CD8-positive, alpha-beta memory T cell (primary cell): ENCODE results near the gene DNM3. TPM values are rescaled to one million over a fixed set of nuclear protein-coding genes. Genes with fewer than 3 reads are reported as not detected.

Experiments
- CTCF ChIA-PET: fragments of 350-600 bp; sonication (Branson Sonifier 250); formaldehyde crosslinking; loops from one replicate; lab custom pipeline; 2021; ENCODE audit warnings: antibody characterized with exemption; lab: Charles Lee
- POLR2A ChIA-PET: fragments of 350-600 bp; sonication (Branson Sonifier 250); formaldehyde crosslinking; loops from one replicate; lab custom pipeline; 2021; ENCODE audit warnings: antibody characterized with exemption; lab: Charles Lee
- DNase-seq, 5 donors: peaks; one replicate each; pipeline versions ENCODE4 v3.0.0 to v3.0.0-alpha.2; 2020 to 2022; ENCODE audit warnings: mixed read lengths in 1 of 5
- H3K27ac ChIP-seq: one replicate; pipeline ENCODE4 v1.7.0; 2013; ENCODE audit warnings: low read depth, mild to moderate bottlenecking, low read length, moderate library complexity
- H3K27me3 ChIP-seq: 2 replicates; pipeline ENCODE4 v1.7.0; 2013; ENCODE audit warnings: low read length, mild to moderate bottlenecking; ENCODE audit not compliant: insufficient read depth, poor library complexity, severe bottlenecking
- H3K36me3 ChIP-seq: 2 replicates; pipeline ENCODE4 v1.7.0; 2013; ENCODE audit warnings: mild to moderate bottlenecking, low read length, moderate library complexity; ENCODE audit not compliant: insufficient read depth
- H3K4me1 ChIP-seq: 2 replicates; pipeline ENCODE4 v1.7.0; 2013; ENCODE audit warnings: mild to moderate bottlenecking, low read length, moderate library complexity; ENCODE audit not compliant: insufficient read depth
- H3K4me3 ChIP-seq: 2 replicates; pipeline ENCODE4 v1.7.0; 2013; ENCODE audit warnings: mild to moderate bottlenecking, low read length
- H3K9me3 ChIP-seq: 2 replicates; pipeline ENCODE4 v1.7.0; 2013; ENCODE audit warnings: mild to moderate bottlenecking, low read length
- H3K27ac Mint-ChIP-seq, 8 donors: one replicate each; pipeline ENCODE4 v1.8.0; 2020 to 2021; ENCODE audit warnings: mixed read lengths in 8 of 8, mild to moderate bottlenecking in 6 of 8, inconsistent platforms in 3 of 8, moderate library complexity in 3 of 8
- H3K27me3 Mint-ChIP-seq, 2 donors: one replicate each; pipeline ENCODE4 v1.8.0; 2020 to 2021; ENCODE audit warnings: mixed read lengths in 2 of 2, mild to moderate bottlenecking in 1 of 2, moderate library complexity in 1 of 2
- H3K36me3 Mint-ChIP-seq, 3 donors: one replicate each; pipeline ENCODE4 v1.8.0; 2020 to 2021; ENCODE audit warnings: mixed read lengths in 3 of 3, inconsistent platforms in 1 of 3, mild to moderate bottlenecking in 1 of 3
- H3K4me1 Mint-ChIP-seq, 3 donors: one replicate each; pipeline ENCODE4 v1.8.0; 2020 to 2021; ENCODE audit warnings: mixed read lengths in 3 of 3, inconsistent platforms in 1 of 3, mild to moderate bottlenecking in 1 of 3
- H3K4me3 Mint-ChIP-seq, 7 donors: one replicate each; pipeline ENCODE4 v1.8.0; 2020 to 2021; ENCODE audit warnings: mixed read lengths in 7 of 7, mild to moderate bottlenecking in 6 of 7, moderate library complexity in 4 of 7, inconsistent platforms in 2 of 7
- H3K9me3 Mint-ChIP-seq, 5 donors: one replicate each; pipeline ENCODE4 v1.8.0; 2020 to 2022; ENCODE audit warnings: mixed read lengths in 5 of 5, mild to moderate bottlenecking in 3 of 5, moderate library complexity in 2 of 5, inconsistent platforms in 1 of 5
- polyA plus RNA-seq: library from polyadenylated mRNA; unstranded; fragments of 300-500 nt; fragmentation: Illumina TruSeq; gene quantifications from one replicate; pipeline ENCODE4 v1.2.3, GENCODE V29; 2021
- total RNA-seq, 2 experiments: library from RNA; stranded (reverse); gene quantifications; one replicate each; pipeline ENCODE4 v1.2.3, GENCODE V29; 2021

The DNM3 gene
- total and polyA plus RNA-seq, 3 experiments from 2014 or later = 0.29 to 0.64 (median 0.59) TPM

DNA sequence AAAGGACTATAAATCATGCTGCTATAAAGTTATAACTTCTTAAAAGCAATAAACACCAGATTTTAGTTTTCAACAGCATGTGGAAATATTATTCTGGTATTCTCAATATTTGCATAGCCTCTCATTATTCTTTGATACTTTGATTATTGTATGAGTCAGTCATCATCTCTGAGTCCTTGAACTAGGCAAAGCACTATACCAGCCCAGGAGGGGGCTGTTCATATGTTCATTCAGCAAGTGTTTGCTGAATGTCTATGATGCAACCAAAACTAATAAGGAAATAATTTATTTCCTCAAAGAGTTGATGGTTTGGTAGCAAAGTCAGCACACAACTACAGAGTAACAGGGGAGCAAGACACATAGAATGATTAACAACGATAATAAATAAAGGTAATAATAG lies 403.6 kb downstream of the DNM3 start:
- no peaks in the 10 kb centered on the region for H3K27me3 ChIP-seq
- H3K9me3 ChIP-seq = no peaks in the 10 kb centered on the region
- no peak overlapping the region for H3K4me3 Mint-ChIP-seq
- ChIA-PET CTCF (no interaction called here), POLR2A (no interaction called here)
- peaks cover 0 to 2% (median 0%) of the 10 kb centered on the region in 5 donors for H3K9me3 Mint-ChIP-seq
- no peaks in the 10 kb centered on the region for H3K4me1 Mint-ChIP-seq
- H3K4me3 ChIP-seq = no peak overlapping the region
- no peaks in the 10 kb centered on the region for H3K36me3 ChIP-seq
- H3K27ac ChIP-seq = no peak overlapping the region
- no peaks in the 10 kb centered on the region for H3K4me1 ChIP-seq
- H3K27ac Mint-ChIP-seq = no peak overlapping the region
- peaks cover 0 to 3% of the 10 kb centered on the region in 2 donors for H3K27me3 Mint-ChIP-seq
- H3K36me3 Mint-ChIP-seq = peaks cover 0 to 1% (median 0%) of the 10 kb centered on the region in 3 donors
- no peak for DNase-seq

DNA sequence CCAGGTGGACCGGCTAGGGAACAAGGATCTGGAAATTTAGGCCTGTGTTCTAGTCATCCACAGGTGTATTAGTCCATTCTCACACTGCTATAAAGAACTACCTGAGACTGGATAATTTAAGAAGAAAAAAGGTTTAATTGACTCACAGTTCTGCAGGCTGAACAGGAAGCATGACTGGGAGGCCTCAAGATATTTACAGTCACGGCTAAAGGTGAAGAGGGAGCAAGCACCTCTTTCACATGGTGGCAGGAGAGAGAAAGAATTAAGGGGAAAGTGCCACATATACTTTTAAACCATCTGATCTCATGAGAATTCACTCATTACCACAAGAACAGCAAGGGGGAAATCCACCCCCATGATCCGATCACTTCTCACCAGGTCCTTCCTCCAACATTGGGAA lies 404.5 kb downstream of the DNM3 start:
- no peak overlapping the region for H3K4me3 Mint-ChIP-seq
- no peaks in the 10 kb centered on the region for H3K4me1 Mint-ChIP-seq
- Histone ChIP-seq H3K9me3 (no peaks in the 10 kb centered on the region), H3K4me1 (no peaks in the 10 kb centered on the region), H3K27me3 (no peaks in the 10 kb centered on the region), H3K36me3 (no peaks in the 10 kb centered on the region), H3K27ac (no peak overlapping the region), H3K4me3 (no peak overlapping the region)
- no peak for DNase-seq
- peaks cover 0 to 3% (median 0%) of the 10 kb centered on the region in 3 donors for H3K36me3 Mint-ChIP-seq
- peaks cover 0 to 3% of the 10 kb centered on the region in 2 donors for H3K27me3 Mint-ChIP-seq
- H3K9me3 Mint-ChIP-seq = peaks cover 0 to 2% (median 0%) of the 10 kb centered on the region in 5 donors
- POLR2A ChIA-PET = no interaction called here
- CTCF ChIA-PET = no interaction called here
- no peak overlapping the region for H3K27ac Mint-ChIP-seq

DNA sequence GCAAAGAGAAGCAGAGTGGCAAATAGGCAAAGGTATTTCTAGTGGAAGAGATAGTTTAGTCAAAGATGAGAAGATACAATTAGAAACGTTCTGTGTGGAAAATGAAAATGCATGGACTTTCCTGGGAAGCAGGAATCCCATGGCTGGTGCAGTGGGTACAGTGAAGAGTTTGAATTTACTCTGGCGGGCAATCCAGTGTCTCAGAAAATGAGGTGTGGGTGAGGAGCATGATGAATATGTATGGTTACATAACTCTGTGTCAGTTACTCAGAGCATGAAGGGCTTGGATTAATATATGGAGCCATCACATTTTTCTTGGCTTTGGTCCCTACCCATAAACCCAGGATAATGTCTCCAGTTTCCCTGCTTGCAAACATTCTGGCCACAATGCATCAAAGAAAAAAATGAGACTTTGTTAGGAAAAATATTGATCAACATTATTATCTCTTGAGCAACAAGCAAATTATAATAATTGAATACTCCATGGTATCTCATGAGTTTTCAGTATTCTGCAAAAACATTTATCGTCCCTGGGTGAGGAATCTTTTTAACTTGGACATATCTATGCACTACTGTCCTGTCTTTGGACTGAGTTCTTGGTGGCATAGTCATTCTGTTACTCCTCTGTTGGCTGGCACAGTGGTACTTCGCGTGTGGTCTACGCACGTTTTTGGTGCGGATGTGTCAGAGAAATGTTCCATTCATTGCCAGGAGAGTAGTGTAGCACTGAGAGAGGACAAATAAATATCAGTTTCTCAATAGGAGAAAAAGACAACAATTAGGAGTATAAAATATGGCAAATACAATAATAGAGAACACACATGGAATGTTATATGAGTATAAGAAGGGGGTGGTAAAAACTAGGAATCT lies 405.5 kb downstream of the DNM3 start:
- Mint-ChIP-seq H3K36me3 (peaks cover 0 to 3% (median 0%) of the 10 kb centered on the region in 3 donors), H3K27me3 (peaks cover 0 to 3% of the 10 kb centered on the region in 2 donors), H3K27ac (peak overlapping the region in 1 of 8 donors; percentile 15), H3K4me3 (no peak overlapping the region), H3K9me3 (peaks cover 0 to 2% (median 0%) of the 10 kb centered on the region in 5 donors), H3K4me1 (no peaks in the 10 kb centered on the region)
- Histone ChIP-seq H3K27me3 (no peaks in the 10 kb centered on the region), H3K27ac (no peak overlapping the region), H3K4me1 (no peaks in the 10 kb centered on the region), H3K4me3 (no peak overlapping the region), H3K9me3 (no peaks in the 10 kb centered on the region), H3K36me3 (no peaks in the 10 kb centered on the region)
- ChIA-PET CTCF (no interaction called here), POLR2A (no interaction called here)
- no peak for DNase-seq

DNA sequence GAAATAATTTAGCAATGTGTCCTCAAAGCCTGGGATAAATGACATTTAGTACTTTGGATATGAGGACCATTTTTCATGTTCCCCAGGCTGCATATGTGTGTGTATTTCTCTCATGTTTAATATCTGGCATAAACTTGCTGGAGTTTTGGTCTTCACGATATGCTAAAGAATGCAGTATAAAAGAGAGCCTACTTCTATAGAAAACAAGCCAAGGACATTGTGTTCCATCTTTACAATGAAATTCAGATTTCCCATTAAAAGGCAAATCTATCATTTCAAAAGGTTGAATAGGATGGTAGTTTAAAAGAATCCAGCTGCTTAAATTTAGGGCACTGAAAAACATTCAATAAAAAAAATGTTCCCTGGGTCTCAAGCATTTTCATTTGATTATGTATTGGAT lies 410.2 kb downstream of the DNM3 start:
- Mint-ChIP-seq H3K9me3 (no peaks in the 10 kb centered on the region), H3K36me3 (peaks cover 0 to 5% (median 0%) of the 10 kb centered on the region in 3 donors), H3K27me3 (peaks cover 0 to 1% of the 10 kb centered on the region in 2 donors), H3K27ac (no peak overlapping the region), H3K4me3 (no peak overlapping the region), H3K4me1 (peaks cover 12 to 20% (median 17%) of the 10 kb centered on the region in 3 donors)
- Histone ChIP-seq H3K9me3 (no peaks in the 10 kb centered on the region), H3K27me3 (no peaks in the 10 kb centered on the region), H3K36me3 (no peaks in the 10 kb centered on the region), H3K4me3 (no peak overlapping the region), H3K4me1 (no peaks in the 10 kb centered on the region), H3K27ac (no peak overlapping the region)
- ChIA-PET CTCF (interaction anchor here (1.0 kb wide), 1 partner anchor 192 kb away, joined by 3 read pairs; the partner anchor contains the start of gene PIGC), POLR2A (no interaction called here)
- no peak for DNase-seq

DNA sequence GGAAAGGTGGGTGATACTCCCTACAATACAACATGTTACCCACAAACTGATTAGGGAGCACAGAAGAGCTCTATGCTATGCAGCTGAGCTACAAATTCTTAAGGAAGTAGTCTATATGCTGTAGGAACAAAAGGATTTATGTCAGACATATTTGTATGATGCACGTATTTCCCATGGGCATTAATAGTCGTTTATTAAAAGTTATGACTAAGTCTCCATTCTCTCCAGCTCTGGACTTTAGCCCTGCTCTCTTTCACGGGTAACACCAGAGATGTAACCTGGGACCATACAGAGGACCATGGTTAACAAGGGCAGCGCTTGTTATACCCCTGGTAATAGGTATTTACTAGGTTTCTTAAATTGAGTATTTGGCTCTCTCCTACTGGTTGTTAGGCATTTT lies 411.0 kb downstream of the DNM3 start:
- CTCF ChIA-PET = no interaction called here
- peak overlapping the region in 1 of 8 donors; percentile 65 for H3K27ac Mint-ChIP-seq

DNA sequence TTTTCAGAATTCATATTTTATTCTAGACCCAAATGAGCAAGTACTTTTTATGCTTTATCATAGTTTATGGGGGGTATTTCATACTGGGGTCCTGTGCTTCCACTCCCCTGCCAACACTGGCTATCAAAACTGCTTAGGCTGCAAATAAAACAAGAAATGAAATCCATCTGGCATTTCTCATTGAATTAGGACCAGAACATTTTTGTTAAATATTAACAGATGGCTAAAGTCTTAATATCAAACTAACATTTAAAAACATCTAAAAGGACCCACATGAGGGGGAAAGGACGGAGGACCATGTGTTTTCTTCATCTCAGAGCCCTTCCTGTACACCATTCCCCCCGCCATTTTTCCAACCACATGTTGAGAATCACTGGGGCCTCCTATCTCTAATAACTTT lies 411.7 kb downstream of the DNM3 start:
- Mint-ChIP-seq H3K4me3 (no peak overlapping the region), H3K27me3 (peaks cover 0 to 1% of the 10 kb centered on the region in 2 donors), H3K4me1 (peaks cover 12 to 20% (median 17%) of the 10 kb centered on the region in 3 donors), H3K27ac (no peak overlapping the region), H3K36me3 (peaks cover 0 to 5% (median 0%) of the 10 kb centered on the region in 3 donors), H3K9me3 (no peaks in the 10 kb centered on the region)
- CTCF ChIA-PET = no interaction called here
- POLR2A ChIA-PET = no interaction called here
- DNase-seq = no peak
- Histone ChIP-seq H3K4me1 (no peaks in the 10 kb centered on the region), H3K36me3 (no peaks in the 10 kb centered on the region), H3K9me3 (no peaks in the 10 kb centered on the region), H3K4me3 (no peak overlapping the region), H3K27me3 (no peaks in the 10 kb centered on the region), H3K27ac (no peak overlapping the region)

More for the DNA sequence above, 411.0 kb downstream of the DNM3 start:
- Histone ChIP-seq H3K9me3 (no peaks in the 10 kb centered on the region), H3K36me3 (no peaks in the 10 kb centered on the region), H3K27me3 (no peaks in the 10 kb centered on the region), H3K27ac (no peak overlapping the region), H3K4me1 (no peaks in the 10 kb centered on the region), H3K4me3 (no peak overlapping the region)
- POLR2A ChIA-PET = no interaction called here
- no peak for DNase-seq
- Mint-ChIP-seq H3K4me3 (no peak overlapping the region), H3K9me3 (no peaks in the 10 kb centered on the region), H3K4me1 (peaks cover 12 to 20% (median 17%) of the 10 kb centered on the region in 3 donors), H3K36me3 (peaks cover 0 to 5% (median 0%) of the 10 kb centered on the region in 3 donors), H3K27me3 (peaks cover 0 to 1% of the 10 kb centered on the region in 2 donors)

DNA sequence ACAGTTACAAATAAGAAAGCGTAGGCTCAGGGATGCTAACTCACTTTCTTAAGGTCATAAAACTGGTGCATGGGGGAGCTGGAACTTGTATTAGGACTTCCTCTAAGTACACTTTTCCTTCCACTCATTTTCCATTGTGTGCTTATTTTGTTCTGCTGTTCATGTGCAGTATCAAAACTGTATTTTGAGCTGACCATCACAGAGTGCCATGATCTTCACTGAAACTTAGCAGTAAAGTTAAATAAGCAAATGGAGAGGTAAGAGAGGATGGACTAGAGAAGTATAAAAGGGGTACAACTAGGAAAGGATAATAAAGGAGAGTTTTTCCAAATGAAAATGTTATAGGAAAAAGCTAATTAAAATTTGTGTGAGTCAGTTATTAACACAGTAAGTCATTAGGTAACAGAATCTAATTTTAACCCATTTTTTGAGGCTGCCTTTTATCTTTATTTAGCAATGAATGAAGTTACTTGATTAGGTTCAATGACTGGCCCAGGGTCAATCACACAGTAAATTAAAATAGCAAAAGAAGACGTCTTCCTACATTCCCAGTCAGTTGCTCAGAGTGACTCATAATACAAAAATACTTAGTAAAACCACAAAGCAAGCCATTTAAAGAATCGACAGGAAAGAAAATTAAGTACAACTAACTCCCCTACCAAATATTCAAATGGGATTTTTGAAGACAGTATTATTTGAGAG lies 413.4 kb downstream of the DNM3 start:
- H3K4me3 ChIP-seq = no peak overlapping the region
- H3K4me1 ChIP-seq = no peaks in the 10 kb centered on the region
- Mint-ChIP-seq H3K9me3 (peaks cover under 1 to 7% (median 3%) of the 10 kb centered on the region in 5 donors), H3K36me3 (peaks cover 0 to 7% (median 4%) of the 10 kb centered on the region in 3 donors), H3K27ac (peak overlapping the region in 2 of 8 donors; percentile 5 to 11), H3K4me1 (peaks cover 12 to 20% (median 17%) of the 10 kb centered on the region in 3 donors), H3K4me3 (no peak overlapping the region), H3K27me3 (peaks cover 0 to 1% of the 10 kb centered on the region in 2 donors)
- H3K36me3 ChIP-seq = no peaks in the 10 kb centered on the region
- H3K27me3 ChIP-seq = no peaks in the 10 kb centered on the region
- H3K27ac ChIP-seq = no peak overlapping the region
- POLR2A ChIA-PET = no interaction called here
- no peaks in the 10 kb centered on the region for H3K9me3 ChIP-seq
- DNase-seq = no peak
- CTCF ChIA-PET = no interaction called here

DNA sequence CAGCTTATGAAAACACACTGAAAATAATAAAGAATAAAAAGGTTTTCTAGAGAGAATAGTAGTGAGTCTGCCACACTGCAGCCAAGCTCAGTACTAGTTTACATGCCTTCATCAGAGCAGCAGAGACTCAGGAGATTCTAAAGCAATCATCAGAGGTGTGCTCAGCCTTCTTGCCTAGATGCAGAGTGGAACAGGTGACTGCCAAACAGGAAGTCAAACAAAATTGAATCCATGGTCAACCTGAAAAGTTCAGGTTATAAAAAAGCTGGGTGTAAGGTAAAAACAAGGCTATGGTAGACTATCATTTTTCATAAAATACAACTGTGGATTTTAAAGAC lies 413.9 kb downstream of the DNM3 start:
- H3K4me3 Mint-ChIP-seq = no peak overlapping the region
- H3K4me3 ChIP-seq = no peak overlapping the region
- H3K9me3 Mint-ChIP-seq = peaks cover 6 to 12% (median 8%) of the 10 kb centered on the region in 5 donors
- peaks cover 12 to 20% (median 17%) of the 10 kb centered on the region in 3 donors for H3K4me1 Mint-ChIP-seq
- H3K27me3 ChIP-seq = no peaks in the 10 kb centered on the region
- peaks cover 0 to 1% of the 10 kb centered on the region in 2 donors for H3K27me3 Mint-ChIP-seq
- H3K27ac Mint-ChIP-seq = peak overlapping the region in 1 of 8 donors; percentile 6
- DNase-seq = no peak
- H3K36me3 ChIP-seq = no peaks in the 10 kb centered on the region
- no peaks in the 10 kb centered on the region for H3K9me3 ChIP-seq
- H3K27ac ChIP-seq = no peak overlapping the region
- H3K4me1 ChIP-seq = no peaks in the 10 kb centered on the region
- ChIA-PET CTCF (no interaction called here), POLR2A (no interaction called here)
- H3K36me3 Mint-ChIP-seq = peaks cover 2 to 13% (median 6%) of the 10 kb centered on the region in 3 donors
